HL-60 (cell line): ENCODE measurements around the gene RAD51C.

ENCODE experiments used
- DNase-seq, 2 experiments: peaks; one replicate each; pipeline ENCODE4 v3.0.0-alpha.2; 2010 to 2020; ENCODE audit warnings: low read depth in 1 of 2, low spot score in 1 of 2
- H3K27ac ChIP-seq: fragments of 250-450 bp; sonication (Bioruptor Pico); replicated peaks from 2 replicates; pipeline ENCODE4 v1.5.1; 2020; ENCODE audit warnings: mild to moderate bottlenecking, moderate library complexity
- H3K27me3 ChIP-seq: fragments of 250-450 bp; sonication (Bioruptor Pico); 2 replicates; pipeline ENCODE4 v1.5.1; 2021; ENCODE audit warnings: mild to moderate bottlenecking, moderate library complexity; ENCODE audit not compliant: insufficient read depth, poor library complexity, severe bottlenecking
- H3K4me3 ChIP-seq: replicated peaks from 2 replicates; pipeline ENCODE4 v1.5.1; 2011; ENCODE audit warnings: mild to moderate bottlenecking, control low read depth, low read length; ENCODE audit not compliant: insufficient read depth
- GABPA ChIP-seq: IDR thresholded peaks from 2 replicates; pipeline ENCODE4 v1.6.1; 2012; ENCODE audit warnings: low read depth
- POLR2AphosphoS5 ChIP-seq: IDR thresholded peaks from 2 replicates; pipeline ENCODE4 v1.6.1; 2012; ENCODE audit warnings: low read depth
- SPI1 ChIP-seq: IDR thresholded peaks from 2 replicates; pipeline ENCODE4 v1.6.1; 2012; ENCODE audit warnings: low read depth, mild to moderate bottlenecking, borderline replicate concordance
- TF ChIP-seq, protein P1 (sequence below): IDR thresholded peaks from one replicate; pipeline ENCODE4 v1.5.1; 2011; ENCODE audit warnings: low read length, control low read depth, inconsistent platforms; ENCODE audit not compliant: insufficient read depth
- TF ChIP-seq, protein P2 (sequence below): IDR thresholded peaks from 2 replicates; pipeline ENCODE4 v1.6.1; 2012; ENCODE audit warnings: low read depth; ENCODE audit not compliant: insufficient replicate concordance

The RAD51C gene

DNA sequence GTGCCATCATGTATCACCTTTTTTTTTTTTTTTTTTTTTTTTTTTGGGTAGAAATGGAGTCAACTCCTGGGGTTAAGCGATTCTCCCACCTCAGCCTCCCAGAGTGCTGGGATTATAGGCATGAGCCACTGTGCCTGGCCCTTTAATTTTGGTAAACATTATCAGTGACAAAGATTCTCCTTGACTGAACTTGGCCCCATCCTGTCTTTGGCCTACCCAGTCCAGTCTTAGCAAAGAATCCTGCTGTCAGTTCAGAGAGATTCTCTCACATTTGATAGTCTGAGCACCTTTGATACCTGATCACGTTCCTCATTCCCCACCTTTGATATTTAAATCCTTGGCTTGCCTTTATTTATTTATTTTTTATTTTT is 11.5 kb downstream of the RAD51C start:
- Histone ChIP-seq H3K4me3 (no peak overlapping the region), H3K27me3 (no peaks in the 10 kb centered on the region), H3K27ac (no peak overlapping the region)
- no peak for TF ChIP-seq GABPA
- no peak for TF ChIP-seq SPI1
- TF ChIP-seq POLR2AphosphoS5 = no peak
- TF ChIP-seq, protein P1, sequence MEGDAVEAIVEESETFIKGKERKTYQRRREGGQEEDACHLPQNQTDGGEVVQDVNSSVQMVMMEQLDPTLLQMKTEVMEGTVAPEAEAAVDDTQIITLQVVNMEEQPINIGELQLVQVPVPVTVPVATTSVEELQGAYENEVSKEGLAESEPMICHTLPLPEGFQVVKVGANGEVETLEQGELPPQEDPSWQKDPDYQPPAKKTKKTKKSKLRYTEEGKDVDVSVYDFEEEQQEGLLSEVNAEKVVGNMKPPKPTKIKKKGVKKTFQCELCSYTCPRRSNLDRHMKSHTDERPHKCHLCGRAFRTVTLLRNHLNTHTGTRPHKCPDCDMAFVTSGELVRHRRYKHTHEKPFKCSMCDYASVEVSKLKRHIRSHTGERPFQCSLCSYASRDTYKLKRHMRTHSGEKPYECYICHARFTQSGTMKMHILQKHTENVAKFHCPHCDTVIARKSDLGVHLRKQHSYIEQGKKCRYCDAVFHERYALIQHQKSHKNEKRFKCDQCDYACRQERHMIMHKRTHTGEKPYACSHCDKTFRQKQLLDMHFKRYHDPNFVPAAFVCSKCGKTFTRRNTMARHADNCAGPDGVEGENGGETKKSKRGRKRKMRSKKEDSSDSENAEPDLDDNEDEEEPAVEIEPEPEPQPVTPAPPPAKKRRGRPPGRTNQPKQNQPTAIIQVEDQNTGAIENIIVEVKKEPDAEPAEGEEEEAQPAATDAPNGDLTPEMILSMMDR = no peak
- TF ChIP-seq, protein P2, sequence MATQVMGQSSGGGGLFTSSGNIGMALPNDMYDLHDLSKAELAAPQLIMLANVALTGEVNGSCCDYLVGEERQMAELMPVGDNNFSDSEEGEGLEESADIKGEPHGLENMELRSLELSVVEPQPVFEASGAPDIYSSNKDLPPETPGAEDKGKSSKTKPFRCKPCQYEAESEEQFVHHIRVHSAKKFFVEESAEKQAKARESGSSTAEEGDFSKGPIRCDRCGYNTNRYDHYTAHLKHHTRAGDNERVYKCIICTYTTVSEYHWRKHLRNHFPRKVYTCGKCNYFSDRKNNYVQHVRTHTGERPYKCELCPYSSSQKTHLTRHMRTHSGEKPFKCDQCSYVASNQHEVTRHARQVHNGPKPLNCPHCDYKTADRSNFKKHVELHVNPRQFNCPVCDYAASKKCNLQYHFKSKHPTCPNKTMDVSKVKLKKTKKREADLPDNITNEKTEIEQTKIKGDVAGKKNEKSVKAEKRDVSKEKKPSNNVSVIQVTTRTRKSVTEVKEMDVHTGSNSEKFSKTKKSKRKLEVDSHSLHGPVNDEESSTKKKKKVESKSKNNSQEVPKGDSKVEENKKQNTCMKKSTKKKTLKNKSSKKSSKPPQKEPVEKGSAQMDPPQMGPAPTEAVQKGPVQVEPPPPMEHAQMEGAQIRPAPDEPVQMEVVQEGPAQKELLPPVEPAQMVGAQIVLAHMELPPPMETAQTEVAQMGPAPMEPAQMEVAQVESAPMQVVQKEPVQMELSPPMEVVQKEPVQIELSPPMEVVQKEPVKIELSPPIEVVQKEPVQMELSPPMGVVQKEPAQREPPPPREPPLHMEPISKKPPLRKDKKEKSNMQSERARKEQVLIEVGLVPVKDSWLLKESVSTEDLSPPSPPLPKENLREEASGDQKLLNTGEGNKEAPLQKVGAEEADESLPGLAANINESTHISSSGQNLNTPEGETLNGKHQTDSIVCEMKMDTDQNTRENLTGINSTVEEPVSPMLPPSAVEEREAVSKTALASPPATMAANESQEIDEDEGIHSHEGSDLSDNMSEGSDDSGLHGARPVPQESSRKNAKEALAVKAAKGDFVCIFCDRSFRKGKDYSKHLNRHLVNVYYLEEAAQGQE = no peak
- no peak for DNase-seq

DNA sequence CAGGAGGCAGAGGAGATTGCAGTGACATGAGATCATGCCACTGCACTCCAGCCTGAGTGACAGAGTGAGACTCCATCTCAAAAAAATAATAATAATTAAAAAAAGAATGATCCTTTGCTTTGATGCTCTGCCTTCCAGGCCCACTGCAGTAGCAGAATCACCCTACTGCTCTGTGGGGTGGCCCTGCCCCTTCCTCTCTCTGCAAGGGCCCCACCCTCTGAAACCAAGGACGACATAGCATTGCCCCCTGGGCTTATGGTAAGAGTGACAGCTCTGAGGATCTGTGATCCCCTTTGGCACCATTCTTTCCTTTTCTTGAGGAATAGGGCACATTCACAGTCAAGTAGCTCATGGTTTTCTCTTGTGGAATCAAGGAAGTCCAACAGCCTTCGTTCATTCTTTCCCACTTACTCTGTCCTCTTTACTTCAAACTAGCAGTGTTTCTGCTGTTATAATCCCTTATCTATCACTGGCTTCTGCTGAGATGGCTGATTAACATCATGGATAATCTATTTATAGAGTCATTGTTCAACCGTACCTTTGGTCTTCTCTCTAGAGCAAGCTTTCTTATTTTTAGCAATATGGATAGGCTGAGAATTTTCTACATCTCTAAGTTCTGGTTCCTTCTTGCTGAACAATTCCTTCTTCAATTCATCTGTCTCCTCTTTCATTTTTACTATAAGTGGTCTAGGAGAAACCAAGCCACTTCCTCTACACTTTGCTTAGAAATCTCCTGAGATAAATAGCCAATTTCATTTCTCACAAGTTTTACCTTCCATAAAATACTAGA is 14.1 kb downstream of the RAD51C start:
- DNase-seq = no peak
- no peak overlapping the region for H3K4me3 ChIP-seq

DNA sequence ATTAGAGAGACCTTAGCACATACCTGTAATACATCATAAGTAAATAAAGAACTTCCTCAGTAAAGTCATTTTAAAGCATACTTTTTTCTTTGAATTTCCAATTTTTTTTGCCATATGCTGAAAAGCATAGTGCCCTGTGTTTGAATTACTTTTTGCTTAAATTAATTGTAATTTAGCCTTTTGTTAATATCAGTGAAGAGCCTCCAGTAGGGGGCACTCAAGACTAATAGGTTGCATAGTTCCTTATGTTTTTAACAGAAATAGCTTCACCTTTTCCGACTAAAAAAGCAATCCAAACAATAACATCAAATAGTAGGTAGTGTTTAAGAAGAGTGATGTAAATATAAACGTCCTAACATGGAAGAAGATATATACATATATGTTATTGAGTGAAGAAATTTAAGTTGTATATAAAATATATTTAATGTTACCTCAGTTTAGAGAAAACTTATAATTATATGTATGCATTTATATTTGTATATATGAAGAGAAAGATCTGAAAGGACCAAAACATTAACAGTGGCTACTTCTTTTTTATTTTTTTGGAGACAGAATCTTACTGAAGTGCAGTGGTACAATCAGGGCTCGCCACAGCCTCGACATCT is 18.6 kb downstream of the RAD51C start:
- Histone ChIP-seq H3K27me3 (no peaks in the 10 kb centered on the region), H3K4me3 (no peak overlapping the region), H3K27ac (no peak overlapping the region)
- TF ChIP-seq, protein P1 = peak; percentile 48
- TF ChIP-seq, protein P2 = no peak
- no peak for TF ChIP-seq SPI1
- TF ChIP-seq POLR2AphosphoS5 = no peak
- DNase-seq = peak; percentile 14 to 41

More for the DNA sequence above, 14.1 kb downstream of the RAD51C start:
- Histone ChIP-seq H3K27ac (no peak overlapping the region), H3K27me3 (no peaks in the 10 kb centered on the region)
- TF ChIP-seq SPI1 = no peak
- no peak for TF ChIP-seq POLR2AphosphoS5
- no peak for TF ChIP-seq GABPA
- TF ChIP-seq, protein P1 = no peak
- TF ChIP-seq, protein P2 = no peak
